ENCODE measurements around the gene USP7.
"Not testable (repeated sequence)": the region's sequence is repeated elsewhere in the genome, so short reads cannot be mapped to it uniquely, and the experiment has no call there.

Gene USP7

GRCh38 chr16:8919089-8919933 is 44.4 kb downstream of the USP7 start:
- no peak overlapping the region for H3K4me3 ChIP-seq (ENCODE audit: low read depth, low read length)
- TF ChIP-seq, protein P1, sequence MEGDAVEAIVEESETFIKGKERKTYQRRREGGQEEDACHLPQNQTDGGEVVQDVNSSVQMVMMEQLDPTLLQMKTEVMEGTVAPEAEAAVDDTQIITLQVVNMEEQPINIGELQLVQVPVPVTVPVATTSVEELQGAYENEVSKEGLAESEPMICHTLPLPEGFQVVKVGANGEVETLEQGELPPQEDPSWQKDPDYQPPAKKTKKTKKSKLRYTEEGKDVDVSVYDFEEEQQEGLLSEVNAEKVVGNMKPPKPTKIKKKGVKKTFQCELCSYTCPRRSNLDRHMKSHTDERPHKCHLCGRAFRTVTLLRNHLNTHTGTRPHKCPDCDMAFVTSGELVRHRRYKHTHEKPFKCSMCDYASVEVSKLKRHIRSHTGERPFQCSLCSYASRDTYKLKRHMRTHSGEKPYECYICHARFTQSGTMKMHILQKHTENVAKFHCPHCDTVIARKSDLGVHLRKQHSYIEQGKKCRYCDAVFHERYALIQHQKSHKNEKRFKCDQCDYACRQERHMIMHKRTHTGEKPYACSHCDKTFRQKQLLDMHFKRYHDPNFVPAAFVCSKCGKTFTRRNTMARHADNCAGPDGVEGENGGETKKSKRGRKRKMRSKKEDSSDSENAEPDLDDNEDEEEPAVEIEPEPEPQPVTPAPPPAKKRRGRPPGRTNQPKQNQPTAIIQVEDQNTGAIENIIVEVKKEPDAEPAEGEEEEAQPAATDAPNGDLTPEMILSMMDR (IDR thresholded peaks at IDR 0.05; ENCODE audit: control insufficient read depth, extremely low read depth, insufficient read depth) = no peak
- no peak for DNase-seq (ENCODE audit: low read depth)

DNA sequence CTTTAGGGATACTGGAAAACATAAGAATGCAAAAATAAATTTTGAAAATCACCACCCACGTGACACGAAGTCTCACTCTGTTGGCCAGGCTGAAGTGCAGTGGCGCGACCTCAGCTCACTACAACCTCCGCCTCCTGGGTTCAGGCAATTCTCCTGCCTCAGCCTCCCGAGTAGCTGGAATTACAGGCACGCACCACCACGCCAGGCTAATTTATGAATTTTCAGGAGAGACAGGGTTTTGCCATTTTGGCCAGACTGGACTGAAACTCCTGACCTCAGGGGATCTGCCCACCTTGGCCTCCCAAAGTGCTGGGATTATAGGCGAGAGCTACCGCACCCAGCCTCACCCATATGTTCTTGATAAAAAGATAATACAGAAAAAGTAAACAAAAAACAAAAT is 46.4 kb downstream of the USP7 start:
- H3K4me3 ChIP-seq (ENCODE audit: low read depth, low read length); DNase-seq (ENCODE audit: low read depth): not testable (repeated sequence)

DNA sequence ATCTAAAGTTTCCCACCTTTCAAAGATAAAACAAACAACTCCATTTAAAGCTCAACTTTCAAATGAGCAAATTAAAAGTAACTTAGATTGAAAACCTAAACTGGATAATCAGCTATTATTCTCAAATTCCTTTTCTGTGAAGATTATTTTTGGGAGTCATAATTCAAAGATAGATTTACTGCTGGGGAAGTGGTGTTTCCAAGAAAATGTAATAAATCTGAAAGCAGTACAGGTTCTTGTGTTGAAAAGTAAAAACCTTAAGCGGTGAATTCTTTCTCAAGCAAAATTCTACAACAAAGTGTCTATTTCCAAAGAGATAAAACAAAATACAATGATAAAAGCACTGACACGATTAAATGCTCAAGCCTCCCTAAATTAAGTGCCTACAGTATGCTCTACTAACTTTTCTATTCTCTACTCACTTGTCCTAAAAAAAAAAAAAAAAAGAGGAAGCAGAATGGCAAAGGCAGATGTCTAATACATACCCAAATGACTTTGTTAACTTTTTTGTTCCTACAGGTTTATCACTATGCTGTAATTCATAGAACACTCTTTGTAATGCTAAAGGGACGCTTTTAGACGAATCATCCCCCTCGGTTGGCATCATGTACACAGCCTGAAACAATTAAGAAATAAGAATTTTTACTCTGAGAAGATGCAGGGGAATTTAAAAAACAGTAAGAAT is 47.0 kb downstream of the USP7 start:
- H3K4me3 ChIP-seq (ENCODE audit: low read depth, low read length) = no peak overlapping the region

GRCh38 chr16:8915722-8916301 is 47.9 kb downstream of the USP7 start:
- TF ChIP-seq, protein P1 (IDR thresholded peaks at IDR 0.05; ENCODE audit: control insufficient read depth, extremely low read depth, insufficient read depth) = no peak
- peak; percentile 74 for DNase-seq (ENCODE audit: low read depth)
- no peak overlapping the region; the same call in 1 of the 2 replicates for H3K4me3 ChIP-seq (ENCODE audit: low read depth, low read length)

More for the DNA sequence above, 47.0 kb downstream of the USP7 start:
- no peak for DNase-seq (ENCODE audit: low read depth)
- TF ChIP-seq, protein P1 (IDR thresholded peaks at IDR 0.05; ENCODE audit: control insufficient read depth, extremely low read depth, insufficient read depth) = no peak

GRCh38 chr16:8914098-8914497 is 49.6 kb downstream of the USP7 start:
- TF ChIP-seq, protein P1 (IDR thresholded peaks at IDR 0.05; ENCODE audit: control insufficient read depth, extremely low read depth, insufficient read depth) = no peak
- H3K4me3 ChIP-seq (ENCODE audit: low read depth, low read length) = no peak overlapping the region
- no peak for DNase-seq (ENCODE audit: low read depth)

- no peak overlapping the region for H3K4me3 ChIP-seq (ENCODE audit: low read depth, low read length)
- no peak for DNase-seq (ENCODE audit: low read depth)
- TF ChIP-seq, protein P1 (IDR thresholded peaks at IDR 0.05; ENCODE audit: control insufficient read depth, extremely low read depth, insufficient read depth) = no peak
Measured at GRCh38 chr16:8912793-8913192, 50.9 kb downstream of the USP7 start.

- H3K4me3 ChIP-seq (ENCODE audit: low read depth, low read length) = no peak overlapping the region
- TF ChIP-seq, protein P1 (IDR thresholded peaks at IDR 0.05; ENCODE audit: control insufficient read depth, extremely low read depth, insufficient read depth) = no peak
- DNase-seq (ENCODE audit: low read depth) = no peak
Measured at GRCh38 chr16:8910811-8911210, 52.9 kb downstream of the USP7 start.
